ENCODE measurements around the gene TBC1D22A. TPM values are rescaled to one million over a fixed set of nuclear protein-coding genes. Genes with fewer than 3 reads are reported as not detected.

The TBC1D22A gene
- total RNA-seq, 1 donor from 2014 or later = 87.8 TPM

DNA sequence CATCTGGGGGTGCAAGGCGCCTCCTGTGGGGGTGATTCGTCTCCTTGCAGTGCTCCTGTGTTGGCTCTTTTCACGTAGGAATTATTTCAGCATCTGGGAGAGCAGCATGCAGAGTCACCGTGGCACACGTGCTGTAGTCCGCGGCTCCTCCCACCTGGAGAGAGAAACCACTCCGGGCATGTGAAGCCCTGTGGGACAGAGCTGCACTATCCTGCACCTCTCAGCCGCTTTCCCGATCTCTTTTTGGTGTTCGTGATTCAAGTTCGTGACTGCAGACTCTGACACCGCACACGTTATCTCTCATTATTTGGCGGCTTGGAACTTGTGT is 394.6 kb downstream of the TBC1D22A start:
- H3K4me3 ChIP-seq = no peak overlapping the region
- H3K9me3 ChIP-seq = no peaks in the 10 kb centered on the region
- intact Hi-C loops (cut with DNase I) = no loop called here
- no peak for DNase-seq (ENCODE audit: low spot score in 2 of 2)
- TF ChIP-seq, protein P1, sequence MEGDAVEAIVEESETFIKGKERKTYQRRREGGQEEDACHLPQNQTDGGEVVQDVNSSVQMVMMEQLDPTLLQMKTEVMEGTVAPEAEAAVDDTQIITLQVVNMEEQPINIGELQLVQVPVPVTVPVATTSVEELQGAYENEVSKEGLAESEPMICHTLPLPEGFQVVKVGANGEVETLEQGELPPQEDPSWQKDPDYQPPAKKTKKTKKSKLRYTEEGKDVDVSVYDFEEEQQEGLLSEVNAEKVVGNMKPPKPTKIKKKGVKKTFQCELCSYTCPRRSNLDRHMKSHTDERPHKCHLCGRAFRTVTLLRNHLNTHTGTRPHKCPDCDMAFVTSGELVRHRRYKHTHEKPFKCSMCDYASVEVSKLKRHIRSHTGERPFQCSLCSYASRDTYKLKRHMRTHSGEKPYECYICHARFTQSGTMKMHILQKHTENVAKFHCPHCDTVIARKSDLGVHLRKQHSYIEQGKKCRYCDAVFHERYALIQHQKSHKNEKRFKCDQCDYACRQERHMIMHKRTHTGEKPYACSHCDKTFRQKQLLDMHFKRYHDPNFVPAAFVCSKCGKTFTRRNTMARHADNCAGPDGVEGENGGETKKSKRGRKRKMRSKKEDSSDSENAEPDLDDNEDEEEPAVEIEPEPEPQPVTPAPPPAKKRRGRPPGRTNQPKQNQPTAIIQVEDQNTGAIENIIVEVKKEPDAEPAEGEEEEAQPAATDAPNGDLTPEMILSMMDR (IDR thresholded peaks at IDR 0.05) = no peak
- H3K4me1 ChIP-seq = peaks cover 0 to 6% of the 10 kb centered on the region in 2 donors
- H3K27ac ChIP-seq = no peak overlapping the region
- no peaks in the 10 kb centered on the region for H3K27me3 ChIP-seq
- H3K36me3 ChIP-seq = no peaks in the 10 kb centered on the region

DNA sequence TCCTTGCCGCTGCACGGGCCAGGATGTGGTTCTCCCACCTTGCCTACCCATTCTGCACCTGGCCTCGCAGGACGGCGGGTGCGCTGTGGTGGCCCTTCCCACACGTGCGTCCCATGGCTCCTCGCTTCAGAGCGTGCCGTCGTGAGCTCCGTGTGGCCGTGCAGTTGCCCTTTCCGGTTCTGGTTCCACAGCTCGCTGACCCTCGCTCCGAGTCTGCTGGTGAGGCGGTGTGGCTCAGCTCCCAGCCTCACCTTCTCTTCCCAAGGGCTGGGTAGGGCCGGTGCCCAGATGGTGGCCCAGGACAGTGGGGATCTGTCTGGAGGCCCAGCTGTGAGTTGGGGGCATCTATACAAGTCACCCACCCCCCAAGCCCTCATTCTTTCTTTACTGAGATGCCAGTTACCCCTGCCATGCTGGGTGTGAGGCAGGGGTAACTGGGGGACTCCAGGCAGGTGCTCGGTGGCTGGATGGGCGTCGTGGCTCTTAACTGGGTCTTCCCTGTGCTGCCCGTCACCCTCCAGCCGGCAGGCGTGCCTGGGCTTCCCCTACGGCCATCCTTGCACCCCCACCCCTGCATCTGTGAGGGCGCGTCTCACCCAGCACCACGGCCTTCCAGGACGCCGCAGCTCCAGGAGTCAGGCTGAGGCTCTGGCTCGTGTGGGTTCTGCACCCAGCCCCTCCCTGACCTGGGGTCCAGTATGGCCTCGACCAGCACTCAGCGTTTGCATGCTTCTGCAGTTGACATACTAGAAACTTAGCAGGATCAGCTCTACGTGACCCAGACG is 395.2 kb downstream of the TBC1D22A start:
- no peak overlapping the region for H3K27ac ChIP-seq
- no peaks in the 10 kb centered on the region for H3K27me3 ChIP-seq
- DNase-seq (ENCODE audit: low spot score in 2 of 2) = no peak
- no peaks in the 10 kb centered on the region for H3K9me3 ChIP-seq
- TF ChIP-seq, protein P1 (IDR thresholded peaks at IDR 0.05) = no peak
- H3K36me3 ChIP-seq = no peaks in the 10 kb centered on the region
- intact Hi-C loops (cut with DNase I) = no loop called here
- H3K4me3 ChIP-seq = no peak overlapping the region
- H3K4me1 ChIP-seq = peaks cover 0 to 6% of the 10 kb centered on the region in 2 donors

DNA sequence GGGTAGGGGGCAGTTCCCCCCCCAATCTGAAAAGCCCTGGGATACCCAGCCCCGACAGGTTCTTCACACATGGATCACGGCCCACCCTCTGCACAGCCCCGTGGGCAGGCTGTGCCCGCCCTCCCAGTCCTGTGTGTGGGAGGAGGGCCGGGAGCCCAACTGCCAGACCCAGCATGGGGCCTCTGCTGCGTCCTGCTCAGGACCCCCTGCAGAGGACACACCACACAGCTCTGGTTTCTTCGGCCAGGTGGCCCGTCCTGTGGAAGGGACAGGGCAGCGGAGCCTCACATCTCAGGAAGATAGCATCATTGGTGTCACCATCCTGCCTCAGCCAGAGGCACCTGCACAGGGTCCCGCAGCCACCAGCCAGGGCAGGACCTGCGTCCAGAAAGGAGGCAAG is 396.0 kb downstream of the TBC1D22A start:
- no peaks in the 10 kb centered on the region for H3K36me3 ChIP-seq
- H3K9me3 ChIP-seq = no peaks in the 10 kb centered on the region
- H3K27me3 ChIP-seq = no peaks in the 10 kb centered on the region
- TF ChIP-seq, protein P1 (IDR thresholded peaks at IDR 0.05) = no peak
- intact Hi-C loops (cut with DNase I) = no loop called here
- no peak overlapping the region for H3K27ac ChIP-seq
- no peak for DNase-seq (ENCODE audit: low spot score in 2 of 2)
- peaks cover 0 to 6% of the 10 kb centered on the region in 2 donors for H3K4me1 ChIP-seq
- H3K4me3 ChIP-seq = no peak overlapping the region

DNA sequence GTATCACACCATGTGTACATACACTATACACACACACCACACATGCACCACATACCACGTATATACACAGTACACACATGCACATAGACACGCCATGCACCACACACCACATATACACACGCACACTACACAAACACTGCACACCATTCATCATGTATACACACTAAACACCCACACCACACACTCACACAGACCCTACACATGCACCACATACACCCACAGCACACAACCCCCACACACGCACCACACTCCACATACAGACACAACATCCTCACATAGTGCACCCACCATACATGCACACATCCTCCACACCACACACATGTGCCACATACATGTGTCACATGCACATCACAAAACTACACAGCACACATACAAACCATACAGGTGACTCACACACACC is 397.1 kb downstream of the TBC1D22A start:
- H3K4me1 ChIP-seq = no peaks in the 10 kb centered on the region
- no peaks in the 10 kb centered on the region for H3K9me3 ChIP-seq
- no peaks in the 10 kb centered on the region for H3K36me3 ChIP-seq
- no peak for DNase-seq (ENCODE audit: low spot score in 2 of 2)
- no peak overlapping the region for H3K4me3 ChIP-seq
- intact Hi-C loops (cut with DNase I) = no loop called here
- TF ChIP-seq, protein P1 (IDR thresholded peaks at IDR 0.05) = no peak
- no peak overlapping the region for H3K27ac ChIP-seq
- no peaks in the 10 kb centered on the region for H3K27me3 ChIP-seq

DNA sequence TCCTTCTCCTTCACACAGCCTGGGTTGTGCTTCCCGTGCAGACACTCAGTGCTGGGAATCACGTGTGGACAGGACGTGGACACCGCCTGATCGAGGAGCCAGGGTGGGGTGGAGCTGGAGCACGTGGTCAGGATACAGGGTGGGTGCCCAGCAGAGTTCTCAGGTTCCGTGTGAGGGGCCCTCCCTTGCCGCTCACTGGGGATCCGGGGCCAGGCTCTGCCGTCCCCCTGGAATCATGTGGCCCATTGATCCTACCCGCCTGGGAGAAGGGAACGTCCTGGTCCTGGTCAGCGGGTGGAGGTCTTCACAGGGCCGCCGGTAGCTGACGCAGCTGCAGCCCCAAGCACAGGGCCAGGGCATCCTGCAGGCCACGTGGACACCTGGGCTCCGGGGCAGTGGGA is 397.7 kb downstream of the TBC1D22A start:
- no peak overlapping the region for H3K27ac ChIP-seq
- no peak overlapping the region for H3K4me3 ChIP-seq
- H3K36me3 ChIP-seq = no peaks in the 10 kb centered on the region
- H3K9me3 ChIP-seq = no peaks in the 10 kb centered on the region
- H3K27me3 ChIP-seq = no peaks in the 10 kb centered on the region
- intact Hi-C loops (cut with DNase I) = no loop called here
- DNase-seq (ENCODE audit: low spot score in 2 of 2) = no peak
- no peaks in the 10 kb centered on the region for H3K4me1 ChIP-seq
- TF ChIP-seq, protein P1 (IDR thresholded peaks at IDR 0.05) = no peak

All from ascending aorta (tissue), 2 donors.